CD4-positive, alpha-beta T cell treated with Interleukin-17A for 4 hours (primary cell): Measurements from ENCODE around the gene RFFL.

Source experiments
- DNase-seq: peaks from one replicate; pipeline ENCODE4 v3.0.0-alpha.2; 2020; ENCODE audit warnings: mixed read lengths

The RFFL gene

DNA sequence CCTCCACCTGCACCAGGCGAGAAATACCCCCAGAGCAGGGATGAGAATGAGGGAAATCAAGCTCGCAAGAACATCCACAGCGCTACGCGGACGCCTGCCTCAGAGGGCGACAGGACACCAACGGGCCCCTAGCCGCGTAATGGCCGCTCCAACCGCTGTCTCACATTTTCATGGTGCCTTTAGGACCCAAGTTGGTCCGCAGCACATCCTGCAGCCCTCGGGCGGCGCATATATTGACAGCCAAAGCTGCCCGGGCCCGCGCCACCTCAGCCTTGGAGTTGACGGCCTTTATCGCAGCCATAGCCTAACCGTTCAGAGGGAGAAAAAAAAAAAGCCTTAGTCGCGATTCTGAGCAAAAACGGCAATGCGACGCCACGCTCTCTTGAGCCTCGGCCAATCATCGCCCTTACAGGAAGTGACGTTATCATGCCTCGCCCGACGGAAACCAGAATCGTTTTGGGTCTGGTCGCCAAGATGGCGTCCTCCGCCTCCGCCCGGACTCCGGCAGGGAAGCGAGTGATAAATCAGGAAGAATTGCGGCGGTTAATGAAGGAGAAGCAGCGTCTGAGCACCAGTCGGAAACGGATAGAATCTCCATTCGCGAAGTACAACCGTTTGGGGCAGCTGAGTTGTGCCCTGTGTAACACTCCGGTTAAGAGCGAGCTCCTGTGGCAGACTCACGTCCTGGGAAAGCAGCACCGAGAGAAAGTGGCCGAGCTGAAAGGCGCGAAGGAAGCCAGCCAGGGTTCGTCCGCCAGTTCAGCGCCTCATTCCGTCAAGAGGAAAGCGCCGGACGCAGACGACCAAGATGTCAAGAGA lies 102.2 kb downstream of the RFFL start, which contains the start of the genes CCT6B and ZNF830:
Gene CCT6B (minus strand): TSS at position 368 of the 819 bp plus-strand sequence. CDS start 67 bp downstream, at position 301.
Gene ZNF830 (plus strand): TSS at position 448 of the 819 bp plus-strand sequence. CDS start 27 bp downstream, at position 475.
- peak; percentile 90 for DNase-seq

- DNase-seq = no peak
These were observed 105.1 kb downstream of the RFFL start for GRCh38 chr17:34958438-34958837.
